NK-92 treated with Interleukin-12 subunit alpha and Interleukin-12 subunit beta, amount 100 ng/mL, for 24 hours (cell line): ENCODE data around the gene ACAD10.
"Not testable (repeated sequence)": the region's sequence is repeated elsewhere in the genome, so short reads cannot be mapped to it uniquely, and the experiment has no call there.

ENCODE experiments used
- DNase-seq: peaks from one replicate; lab custom pipeline; 2025; lab: John Stamatoyannopoulos, UW

The ACAD10 gene

GRCh38 chr12:111753144-111753881 is 67.5 kb downstream of the ACAD10 start:
- no peak for DNase-seq

GRCh38 chr12:111754671-111755070 is 68.8 kb downstream of the ACAD10 start:
- DNase-seq, result no peak

GRCh38 chr12:111756196-111756595 is 70.3 kb downstream of the ACAD10 start:
- no peak for DNase-seq

GRCh38 chr12:111756681-111757080 is 70.8 kb downstream of the ACAD10 start:
- DNase-seq, result no peak

DNA sequence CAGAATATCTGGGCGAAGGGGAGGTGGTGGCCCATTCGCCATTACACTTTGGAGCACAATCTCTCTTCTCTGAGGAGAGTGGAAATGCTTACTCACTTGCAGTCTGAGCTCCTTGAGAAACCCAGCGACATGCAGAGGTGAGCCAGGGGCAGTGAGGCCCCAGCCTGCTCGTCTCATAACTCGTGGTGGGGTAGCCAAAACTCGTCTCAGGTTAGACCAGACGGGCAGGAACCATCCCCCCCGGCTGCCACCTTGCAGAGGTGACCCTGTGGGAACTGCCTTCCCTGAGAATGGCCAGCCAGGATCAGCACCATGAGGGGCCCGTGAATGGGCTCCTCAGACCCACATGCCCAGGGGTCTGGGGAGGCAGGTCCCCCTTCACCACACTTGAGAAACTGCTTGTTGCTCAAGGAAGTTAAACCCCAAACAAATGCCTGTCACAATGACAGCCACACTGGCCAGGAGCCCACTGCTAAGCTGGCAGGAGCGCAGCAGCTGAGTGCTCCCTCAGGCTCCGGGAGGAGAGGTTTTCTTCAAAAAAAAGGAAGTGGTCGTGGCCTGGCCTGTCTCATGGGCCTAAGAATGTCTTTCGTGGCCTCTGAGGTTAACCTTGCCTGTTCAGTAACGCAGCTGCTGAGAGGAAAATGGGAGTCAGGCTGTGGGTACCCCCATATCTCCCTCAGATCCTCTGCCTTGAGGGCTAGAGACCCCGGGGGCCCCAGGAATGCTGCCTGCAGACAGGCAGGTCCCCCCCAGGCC is 71.7 kb downstream of the ACAD10 start:
- DNase-seq, result peak; percentile 38

DNA sequence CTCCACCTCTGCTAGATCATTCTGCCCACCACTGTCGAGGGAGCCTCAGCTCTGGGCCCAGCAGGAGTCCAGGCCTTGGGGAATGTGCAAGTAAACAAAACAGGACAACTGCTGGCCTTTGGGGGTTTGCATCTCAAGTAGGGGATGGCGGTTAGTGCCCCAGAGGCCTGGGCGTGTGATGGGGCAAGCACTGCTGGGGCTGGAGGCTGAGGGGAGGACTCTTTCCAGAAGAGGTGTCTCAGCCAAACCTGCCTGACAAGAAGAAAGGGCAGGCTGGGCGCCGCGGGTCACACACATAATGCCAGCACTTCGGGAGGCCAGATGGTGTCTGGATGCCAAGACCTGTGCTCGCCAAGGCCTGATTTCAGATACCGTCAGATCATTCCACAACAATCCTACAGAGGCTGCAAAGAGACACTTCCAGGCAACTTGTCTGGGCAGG is 72.3 kb downstream of the ACAD10 start:
- DNase-seq, result no peak

DNA sequence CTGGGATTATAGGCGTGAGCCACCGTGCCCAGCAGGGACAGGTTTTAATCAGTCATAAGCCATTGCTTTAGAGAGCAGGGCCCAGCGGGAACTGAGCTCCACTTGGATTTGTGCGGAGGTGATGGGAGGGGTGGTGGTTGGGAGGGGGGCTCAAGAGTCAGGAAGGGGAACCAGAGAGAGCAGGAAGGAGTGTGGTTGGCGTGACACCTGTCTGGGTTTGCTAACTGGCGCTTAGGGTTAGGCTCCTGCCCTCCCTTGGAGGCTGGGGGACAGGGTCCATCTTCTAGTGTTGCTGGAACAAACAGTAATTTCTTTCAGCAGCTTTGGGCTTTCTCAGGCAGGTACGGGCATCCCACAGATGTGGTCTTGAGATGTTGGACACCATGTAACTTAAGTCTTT is 73.4 kb downstream of the ACAD10 start:
- DNase-seq, result no peak

DNA sequence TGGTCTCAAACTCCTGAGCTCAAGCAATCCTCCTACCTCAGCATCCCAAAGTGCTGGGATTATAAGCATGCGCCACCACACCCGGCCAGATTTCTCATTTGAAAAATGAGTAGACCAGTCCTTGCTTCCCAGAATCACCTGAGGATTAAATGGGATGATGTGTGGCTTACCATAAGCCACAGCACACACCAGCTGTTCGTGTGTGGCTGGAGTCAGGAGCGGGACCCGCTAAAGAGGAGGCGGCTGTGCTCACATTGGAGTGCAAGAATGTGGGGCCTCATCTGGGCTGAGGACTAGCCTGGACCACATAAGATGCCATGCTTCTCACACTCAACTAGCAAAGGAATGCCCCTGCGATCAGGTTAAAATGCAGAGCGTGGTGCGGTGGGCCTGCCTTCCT is 74.1 kb downstream of the ACAD10 start:
- no peak for DNase-seq

DNA sequence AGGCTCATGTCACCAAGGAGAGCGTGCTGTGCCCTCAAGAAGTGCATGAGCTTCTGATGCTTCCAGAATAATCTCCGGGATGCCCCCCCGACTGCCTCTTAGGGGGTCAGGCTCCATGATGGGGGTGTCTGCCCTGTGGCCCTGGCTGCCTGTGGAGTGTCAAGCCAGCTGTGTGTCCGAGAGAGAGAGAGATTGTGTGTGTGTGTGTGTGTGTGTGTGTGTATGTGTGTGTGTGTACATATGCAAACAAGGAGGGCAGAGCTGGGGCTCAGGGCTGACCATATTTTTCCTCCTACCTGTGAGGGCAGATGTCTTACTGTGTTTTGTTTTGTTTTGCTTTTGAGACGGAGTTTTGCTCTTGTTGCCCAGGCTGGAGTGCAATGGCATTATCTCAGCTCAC is 75.2 kb downstream of the ACAD10 start:
- no peak for DNase-seq

- DNase-seq, result no peak
Observed at GRCh38 chr12:111761706-111762105, 75.9 kb downstream of the ACAD10 start.

GRCh38 chr12:111763552-111763951 is 77.7 kb downstream of the ACAD10 start:
- not testable (repeated sequence) for DNase-seq

DNA sequence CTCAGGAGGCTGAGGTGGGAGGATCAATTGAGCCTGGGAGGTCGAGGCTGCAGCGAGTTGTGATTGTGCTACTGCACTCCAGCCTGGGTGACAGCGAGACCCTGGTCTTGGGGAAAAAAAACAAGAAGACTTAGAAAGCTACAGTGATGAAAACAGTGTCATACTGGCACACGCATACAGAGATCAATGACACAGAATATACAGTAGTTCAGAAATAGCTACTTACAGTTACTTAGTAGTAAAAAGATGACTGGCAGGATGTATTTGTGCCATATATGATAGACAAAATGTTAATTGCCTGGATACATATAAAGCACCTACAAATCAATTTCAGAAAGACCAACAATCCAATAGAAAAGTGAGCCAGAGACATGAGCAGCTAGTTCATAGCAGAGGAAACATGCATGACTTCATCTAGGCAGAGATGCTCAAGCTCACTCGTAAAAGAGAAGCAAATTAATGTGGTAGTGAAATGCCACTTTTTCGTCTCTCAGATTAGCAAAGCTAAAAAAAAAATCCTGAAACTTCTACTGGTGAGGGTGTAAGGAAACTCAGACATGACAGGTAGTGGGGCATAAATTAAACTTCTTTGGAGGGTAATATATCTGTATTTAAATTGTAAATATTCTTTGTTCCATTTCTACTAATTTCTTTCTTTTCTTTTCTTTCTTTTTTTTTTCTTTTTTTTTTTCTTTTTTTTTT is 78.4 kb downstream of the ACAD10 start:
- DNase-seq, result no peak

DNA sequence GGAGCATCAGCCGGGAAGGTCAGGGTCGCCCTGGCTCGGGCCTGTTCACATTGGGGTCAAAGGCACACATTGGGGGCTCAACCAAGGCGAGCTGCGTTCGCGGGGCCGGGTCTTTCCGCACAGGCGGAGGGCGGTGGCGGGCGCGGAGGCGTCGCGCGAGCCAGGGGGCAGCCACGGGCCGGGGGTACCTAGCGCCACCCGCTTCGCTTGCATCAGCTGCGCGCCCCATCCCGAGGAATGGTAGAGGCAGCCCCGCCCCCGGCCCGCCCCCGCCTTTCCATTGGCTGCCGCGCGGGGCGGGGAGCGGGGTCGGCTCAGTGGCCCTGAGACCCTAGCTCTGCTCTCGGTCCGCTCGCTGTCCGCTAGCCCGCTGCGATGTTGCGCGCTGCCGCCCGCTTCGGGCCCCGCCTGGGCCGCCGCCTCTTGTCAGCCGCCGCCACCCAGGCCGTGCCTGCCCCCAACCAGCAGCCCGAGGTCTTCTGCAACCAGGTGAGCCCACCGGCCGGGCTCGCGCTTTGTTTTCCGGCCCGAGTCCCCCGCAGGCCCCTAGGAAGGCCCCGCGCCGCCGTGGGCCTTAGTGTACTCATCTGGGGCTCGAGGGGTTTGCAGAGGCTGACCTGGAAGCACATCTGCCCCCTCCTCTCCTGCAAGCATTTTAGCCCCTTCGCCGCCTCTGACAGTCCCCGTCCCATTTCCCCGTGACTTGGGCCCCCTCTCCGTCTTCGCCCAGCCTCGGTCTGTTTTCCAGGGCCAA is 80.9 kb downstream of the ACAD10 start, which contains the start of gene ALDH2:
Gene ALDH2 (plus strand): TSS at position 326 of the 754 bp plus-strand sequence. CDS start 50 bp downstream, at position 376.
- no peak for DNase-seq

- no peak for DNase-seq
Observed at GRCh38 chr12:111767362-111768158, 81.7 kb downstream of the ACAD10 start.

GRCh38 chr12:111768159-111768895 is 82.5 kb downstream of the ACAD10 start:
- DNase-seq, result no peak

- no peak for DNase-seq
Observed at GRCh38 chr12:111769599-111769998, 83.7 kb downstream of the ACAD10 start.

- DNase-seq, result no peak
Observed at GRCh38 chr12:111773801-111774551, 88.1 kb downstream of the ACAD10 start.

DNA sequence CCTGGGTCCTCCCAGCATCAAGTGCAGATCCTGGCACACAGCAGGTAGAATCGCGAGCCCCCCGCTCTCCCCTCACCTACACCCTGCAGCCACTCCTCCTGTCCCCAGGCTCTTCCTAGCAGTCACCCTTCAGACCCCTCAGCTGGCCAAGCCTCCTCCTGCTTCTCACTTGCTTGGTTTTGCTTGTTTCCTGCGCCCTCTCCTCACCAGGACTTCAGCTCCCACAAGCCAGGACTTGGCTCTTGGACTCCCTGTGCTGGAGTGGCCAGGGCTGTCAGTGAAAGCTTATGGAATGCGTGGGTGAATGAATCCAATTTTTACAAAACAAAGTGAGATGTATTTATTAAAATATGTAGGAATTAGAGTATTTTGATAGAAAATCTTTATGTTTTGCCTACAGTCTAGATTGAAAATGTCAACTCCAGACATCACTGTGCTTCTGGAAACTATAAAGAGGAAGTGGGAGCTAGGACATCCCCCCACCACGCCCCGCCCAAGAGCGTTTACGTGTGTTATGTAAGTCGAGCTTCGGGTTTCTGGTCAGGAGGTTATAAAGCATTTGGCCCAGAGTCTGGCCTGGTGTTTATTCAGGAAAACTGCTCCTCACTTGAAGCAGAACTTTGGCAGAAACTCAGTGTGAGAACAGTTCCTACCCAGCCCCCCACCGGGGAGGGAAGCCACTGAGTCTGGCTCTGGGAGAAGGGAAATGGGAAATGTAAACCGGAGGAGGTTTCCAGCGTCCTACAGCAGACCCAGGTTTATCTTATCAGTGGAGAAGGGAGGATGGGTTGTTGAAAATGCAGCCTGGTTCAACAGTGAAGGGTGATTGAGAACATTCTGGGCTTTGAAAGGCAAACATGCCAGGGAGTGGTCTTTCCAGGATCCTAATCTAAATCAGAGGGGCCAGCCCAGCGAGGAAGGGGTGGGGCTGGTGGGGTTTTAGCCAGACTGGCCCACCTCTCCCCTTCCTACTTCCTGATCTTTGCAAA is 89.6 kb downstream of the ACAD10 start:
- DNase-seq, result no peak
